Mesodermal cell (in vitro differentiated cells): ENCODE measurements around the gene FRMD4A.
"Not testable (repeated sequence)": the region's sequence is repeated elsewhere in the genome, so short reads cannot be mapped to it uniquely, and the experiment has no call there.

ENCODE experiments used
- H3K27ac ChIP-seq: 2 replicates; pipeline ENCODE4 v1.7.0; 2013; ENCODE audit warnings: mild to moderate bottlenecking, low read depth, low read length, moderate library complexity; ENCODE audit not compliant: severe bottlenecking
- H3K36me3 ChIP-seq: 2 replicates; pipeline ENCODE4 v1.7.1; 2013; ENCODE audit warnings: mild to moderate bottlenecking, low read length, moderate library complexity; ENCODE audit not compliant: control insufficient read depth, insufficient read depth
- H3K4me1 ChIP-seq: one replicate; pipeline ENCODE4 v1.7.1; 2013; ENCODE audit warnings: mild to moderate bottlenecking, low read length; ENCODE audit not compliant: insufficient read depth, control insufficient read depth, poor library complexity, severe bottlenecking
- H3K4me3 ChIP-seq: 2 replicates; pipeline ENCODE4 v1.7.0; 2013; ENCODE audit warnings: low read length, control low read depth, mild to moderate bottlenecking; ENCODE audit not compliant: insufficient read depth, poor library complexity, severe bottlenecking; ENCODE audit errors: extremely low read depth
- H3K9me3 ChIP-seq: 2 replicates; pipeline ENCODE4 v1.7.1; 2013; ENCODE audit warnings: mild to moderate bottlenecking, low read length, moderate library complexity; ENCODE audit not compliant: control insufficient read depth
- WGBS, 2 experiments: methylation state at CpG; one replicate each; pipeline ENCODE4 v1.1.5; 2013; ENCODE audit warnings: missing lambda C conversion rate in 2 of 2; ENCODE audit not compliant: insufficient coverage in 2 of 2; 5-methylcytosine and 5-hydroxymethylcytosine counted together

Gene FRMD4A

DNA sequence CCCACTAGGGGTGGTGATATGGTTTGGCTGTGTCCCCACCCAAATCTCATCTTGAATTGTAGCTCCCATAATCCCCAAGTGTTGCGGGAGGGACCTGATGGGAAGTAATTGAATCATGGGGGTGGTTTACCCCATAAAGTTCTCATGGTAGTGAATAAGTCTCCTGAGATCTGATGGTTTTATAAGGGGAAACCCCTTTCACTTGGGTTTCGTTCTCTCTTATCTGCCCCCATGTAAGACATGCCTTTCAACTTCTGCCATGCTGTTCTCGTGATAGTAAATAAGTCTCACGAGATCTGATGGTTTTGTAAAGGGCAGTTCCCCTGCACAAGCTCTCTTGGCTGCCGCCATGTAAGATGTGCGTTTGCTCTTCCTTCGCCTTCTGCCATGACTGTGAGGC lies 117.0 kb downstream of the FRMD4A start:
- H3K9me3 ChIP-seq, H3K4me1 ChIP-seq, H3K4me3 ChIP-seq, H3K27ac ChIP-seq, H3K36me3 ChIP-seq: not testable (repeated sequence)
- 69 to 80% methylated on average over 6 of the region's 7 CpGs for WGBS, 2 experiments

DNA sequence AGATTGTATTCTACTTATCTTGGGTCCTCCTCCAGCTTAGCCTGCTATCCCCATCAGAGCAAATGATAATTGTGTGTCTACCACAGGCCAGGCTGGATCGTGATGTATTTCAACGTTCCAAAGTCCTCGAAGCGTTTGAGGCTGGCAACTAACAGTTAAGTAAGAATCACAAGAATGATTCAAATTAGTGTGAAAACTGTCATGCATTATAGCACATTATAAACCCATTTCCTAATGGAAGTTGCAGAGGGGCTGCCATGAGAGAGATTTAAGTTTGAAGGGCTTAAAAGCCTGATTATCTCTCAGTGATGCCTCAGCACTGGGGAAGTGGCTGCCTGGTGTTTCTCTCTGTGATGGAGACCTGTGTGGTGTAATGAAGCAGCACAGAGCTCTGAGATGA lies 119.1 kb downstream of the FRMD4A start:
- Histone ChIP-seq H3K4me1 (no peaks in the 10 kb centered on the region), H3K27ac (no peak overlapping the region), H3K9me3 (no peaks in the 10 kb centered on the region), H3K4me3 (no peak overlapping the region), H3K36me3 (no peaks in the 10 kb centered on the region)
- 67 to 94% methylated on average over 3 of the region's 4 CpGs for WGBS, 2 experiments

DNA sequence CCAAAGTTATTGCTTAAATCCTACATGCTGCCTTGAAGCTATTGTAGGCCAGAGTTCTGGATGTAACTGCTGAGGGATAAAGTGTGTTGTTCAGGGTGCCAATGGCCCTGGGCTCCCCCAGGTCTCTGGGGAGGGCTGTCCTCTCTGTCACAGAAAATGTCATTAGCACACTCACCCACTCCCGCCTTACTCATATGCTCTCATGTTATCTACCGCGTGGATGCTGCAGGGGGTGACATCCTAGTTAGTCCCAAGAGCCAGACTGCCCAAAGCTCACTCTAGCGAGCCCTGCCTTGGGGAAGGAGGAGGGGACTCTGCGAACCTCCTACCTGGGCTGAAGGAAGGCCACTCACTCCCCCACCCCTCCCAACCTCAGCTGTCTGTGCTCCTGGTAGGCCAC lies 122.5 kb downstream of the FRMD4A start:
- WGBS, 2 experiments, result 96% methylated on average over 4 of the region's 5 CpGs; no CpG with 5 or more reads in 1 of the 2 experiments
- Histone ChIP-seq H3K9me3 (no peaks in the 10 kb centered on the region), H3K4me1 (no peaks in the 10 kb centered on the region), H3K36me3 (no peaks in the 10 kb centered on the region), H3K4me3 (no peak overlapping the region), H3K27ac (no peak overlapping the region)

DNA sequence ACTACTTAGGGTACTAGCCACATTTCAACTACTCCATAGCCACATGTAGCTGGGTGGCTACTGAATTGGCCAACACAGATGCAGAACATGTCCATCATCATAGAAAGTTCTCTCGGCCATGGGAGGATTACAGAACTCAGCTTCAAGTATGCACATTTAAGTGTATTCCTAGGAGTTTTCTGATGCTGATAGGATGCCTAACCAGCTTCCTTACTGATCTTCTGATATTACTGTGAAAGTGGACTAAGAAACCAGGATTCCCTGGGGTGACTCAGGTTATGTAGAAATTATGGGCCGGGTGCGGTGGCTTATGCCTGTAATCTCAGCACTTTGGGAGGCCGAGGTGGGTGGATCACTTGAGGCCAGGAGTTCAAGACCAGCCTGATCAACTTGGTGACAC lies 125.5 kb downstream of the FRMD4A start:
- WGBS, 2 experiments, result 87 to 100% methylated on average over 2 to 3 of the region's 4 CpGs
- no peaks in the 10 kb centered on the region for H3K9me3 ChIP-seq
- H3K4me1 ChIP-seq, result no peaks in the 10 kb centered on the region
- no peak overlapping the region for H3K4me3 ChIP-seq
- H3K27ac ChIP-seq, result no peak overlapping the region
- no peaks in the 10 kb centered on the region for H3K36me3 ChIP-seq

DNA sequence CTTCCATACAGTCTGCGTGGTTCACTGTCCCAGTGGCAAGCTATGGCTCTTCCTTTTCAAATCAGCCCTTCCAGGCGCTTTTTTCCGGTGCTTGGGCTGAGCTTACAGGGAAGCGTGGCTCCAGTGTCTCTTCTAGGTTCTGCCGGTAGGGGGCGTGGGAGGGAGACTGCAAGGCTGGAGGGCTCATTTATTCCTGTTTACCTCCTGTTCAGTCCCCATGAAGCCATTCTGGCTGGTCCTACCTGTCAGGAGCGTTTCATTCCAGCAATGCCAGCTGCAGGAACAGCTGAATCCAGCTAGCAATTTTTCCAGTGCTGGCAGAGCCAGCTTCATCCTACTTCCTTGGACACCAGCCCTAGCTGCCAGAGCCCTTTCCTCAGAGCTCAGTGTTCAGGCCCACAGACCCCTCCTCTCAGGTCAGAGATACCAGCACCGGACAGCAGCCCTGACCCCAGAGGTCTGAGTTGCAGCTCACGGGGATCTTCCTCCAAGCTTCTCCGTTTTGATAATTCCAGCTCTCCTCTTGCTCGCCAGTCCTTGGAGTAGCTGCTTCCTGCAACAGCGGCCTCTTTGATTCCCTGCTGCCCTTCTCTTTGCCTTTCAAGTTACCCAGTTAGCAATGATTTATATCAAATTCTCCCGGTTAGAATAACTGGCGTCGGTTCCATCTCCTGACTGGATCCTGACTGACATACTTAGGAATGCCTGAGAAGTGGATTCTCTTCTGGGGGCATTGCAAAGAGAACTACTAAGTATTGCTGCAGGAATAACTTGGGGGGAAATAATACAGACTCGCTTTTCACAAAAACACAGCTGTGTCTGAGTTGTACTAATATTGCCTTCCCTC lies 129.8 kb downstream of the FRMD4A start:
- no peak overlapping the region for H3K27ac ChIP-seq
- no peaks in the 10 kb centered on the region for H3K4me1 ChIP-seq
- H3K4me3 ChIP-seq, result no peak overlapping the region
- H3K9me3 ChIP-seq, result no peaks in the 10 kb centered on the region
- H3K36me3 ChIP-seq, result no peaks in the 10 kb centered on the region
- 53 to 71% methylated on average over 8 to 15 of the region's 16 CpGs for WGBS, 2 experiments

DNA sequence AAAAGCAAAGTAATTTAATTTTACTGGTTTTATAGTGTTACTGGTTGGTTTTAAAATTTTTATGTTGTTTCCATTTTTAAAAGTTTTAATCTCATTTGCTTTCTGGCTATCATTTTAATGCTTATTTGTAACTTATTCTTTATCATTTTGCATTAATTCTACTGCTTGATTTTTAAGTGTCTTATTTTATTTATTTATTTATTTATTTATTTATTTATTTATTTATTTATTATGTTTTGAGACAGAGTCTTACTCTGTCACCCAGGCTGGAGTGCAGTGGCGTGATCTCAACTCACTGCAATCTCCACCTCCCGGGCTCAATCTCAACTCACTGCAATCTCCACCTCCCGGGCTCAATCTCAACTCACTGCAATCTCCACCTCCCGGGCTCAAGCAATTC lies 131.6 kb downstream of the FRMD4A start:
- H3K36me3 ChIP-seq, H3K27ac ChIP-seq, H3K4me3 ChIP-seq, H3K9me3 ChIP-seq, H3K4me1 ChIP-seq: not testable (repeated sequence)
- 93 to 100% methylated on average over 1 to 3 of the region's 4 CpGs for WGBS, 2 experiments

DNA sequence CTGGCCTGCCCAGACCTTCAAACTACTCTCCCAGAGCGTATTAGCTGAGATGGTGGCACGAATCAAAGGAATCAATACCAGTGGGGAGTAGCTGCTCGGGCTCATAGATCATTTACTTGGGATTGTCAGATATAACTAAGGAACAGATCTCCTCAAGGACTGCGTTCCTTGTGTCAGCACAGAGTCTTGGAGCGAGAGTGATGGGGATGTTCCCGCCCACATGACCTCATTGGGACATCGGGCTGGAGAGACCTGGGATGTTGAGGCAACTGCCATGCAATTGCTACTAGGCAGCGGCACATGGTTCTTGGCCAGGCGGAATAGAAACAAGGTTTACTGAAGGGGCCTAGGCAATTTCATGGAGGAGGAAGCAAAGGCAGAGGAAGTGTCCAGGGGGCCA lies 132.6 kb downstream of the FRMD4A start:
- 92 to 95% methylated on average over 8 to 9 of the region's 9 CpGs for WGBS, 2 experiments
- Histone ChIP-seq H3K4me1 (no peaks in the 10 kb centered on the region), H3K9me3 (no peaks in the 10 kb centered on the region), H3K4me3 (no peak overlapping the region), H3K27ac (no peak overlapping the region), H3K36me3 (no peaks in the 10 kb centered on the region)

DNA sequence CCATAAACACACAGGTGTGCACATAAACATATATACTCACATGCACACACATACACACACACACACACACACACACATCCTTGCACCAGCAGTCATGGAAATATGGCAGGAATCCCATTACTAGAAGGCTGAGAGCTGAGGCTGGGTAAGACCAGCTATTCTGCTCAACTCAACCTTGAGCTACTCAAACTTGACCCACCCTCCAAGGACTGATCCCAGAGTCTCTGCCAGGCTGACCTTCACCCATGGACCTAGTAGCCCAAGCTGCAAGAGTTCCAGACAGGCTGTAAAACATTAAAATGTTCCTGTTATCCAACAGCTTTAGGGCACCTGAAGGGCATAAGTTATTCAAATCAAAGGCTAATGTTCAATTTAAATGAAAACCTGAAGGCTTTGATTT lies 134.6 kb downstream of the FRMD4A start:
- no peak overlapping the region for H3K4me3 ChIP-seq
- no peaks in the 10 kb centered on the region for H3K36me3 ChIP-seq
- no peaks in the 10 kb centered on the region for H3K4me1 ChIP-seq
- no peak overlapping the region for H3K27ac ChIP-seq
- no peaks in the 10 kb centered on the region for H3K9me3 ChIP-seq

DNA sequence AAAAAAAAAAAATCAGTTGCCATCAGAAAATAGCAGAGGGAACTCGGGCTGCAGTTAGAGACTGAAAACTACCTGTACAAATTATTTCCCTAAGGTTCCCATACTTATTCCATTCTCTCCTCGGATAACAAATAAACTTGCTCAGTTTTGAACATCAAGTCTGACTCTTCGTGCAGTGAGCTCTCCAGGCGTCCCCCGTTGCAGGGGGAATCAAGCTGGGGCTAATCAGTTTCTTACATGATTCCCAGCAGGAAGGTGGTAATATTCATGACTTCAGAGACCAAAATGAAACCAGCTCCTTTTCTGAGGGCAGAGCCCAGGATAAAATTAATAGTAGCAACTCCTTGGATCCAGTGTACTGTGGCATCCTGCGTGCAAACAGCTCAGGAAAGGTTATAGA lies 135.3 kb downstream of the FRMD4A start:
- Histone ChIP-seq H3K9me3 (no peaks in the 10 kb centered on the region), H3K27ac (no peak overlapping the region), H3K36me3 (no peaks in the 10 kb centered on the region), H3K4me1 (no peaks in the 10 kb centered on the region), H3K4me3 (no peak overlapping the region)
- 67 to 70% methylated on average over 5 of the region's 6 CpGs for WGBS, 2 experiments

DNA sequence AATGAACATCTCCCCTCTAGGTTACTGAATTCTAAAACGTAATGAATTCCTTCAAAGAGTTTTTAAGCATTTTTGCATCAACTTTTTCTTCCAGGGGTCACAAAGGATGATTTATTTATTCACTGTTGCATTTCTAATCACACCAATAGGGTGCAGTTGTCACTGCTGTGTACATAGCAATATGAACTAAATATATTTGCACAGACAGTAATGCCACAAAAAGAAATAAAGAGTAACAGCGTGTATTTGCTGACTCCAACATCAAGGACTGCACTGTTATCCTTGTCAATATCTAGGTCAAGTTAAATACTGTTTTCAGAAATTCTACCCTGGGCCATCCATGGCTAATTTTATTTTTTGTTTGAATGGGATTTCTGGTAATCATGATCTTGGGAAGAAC lies 138.0 kb downstream of the FRMD4A start:
- WGBS, 2 experiments, result 60% methylated on average over 1 of the region's 2 CpGs; no CpG with 5 or more reads in 1 of the 2 experiments
- Histone ChIP-seq H3K36me3 (no peaks in the 10 kb centered on the region), H3K4me3 (no peak overlapping the region), H3K4me1 (no peaks in the 10 kb centered on the region), H3K27ac (no peak overlapping the region), H3K9me3 (no peaks in the 10 kb centered on the region)

DNA sequence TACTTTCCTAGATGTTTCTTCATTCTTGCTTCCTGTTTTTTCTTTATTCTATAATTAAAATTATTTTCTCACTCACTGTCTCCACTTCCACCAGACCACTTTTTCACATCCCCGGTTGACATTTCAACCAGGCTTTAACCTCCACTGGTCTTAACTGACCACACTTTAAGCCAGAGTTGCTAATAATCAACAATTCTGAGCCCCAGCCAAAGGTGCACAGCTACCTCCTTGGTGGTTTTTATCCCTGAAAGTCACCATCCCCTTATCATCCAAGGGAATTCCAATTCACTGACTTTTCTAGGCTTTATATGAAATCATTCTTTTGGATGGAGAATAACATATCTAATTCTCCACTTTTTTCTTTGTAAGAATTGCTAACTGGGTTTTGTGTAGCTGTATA lies 138.9 kb downstream of the FRMD4A start:
- Histone ChIP-seq H3K4me1 (no peaks in the 10 kb centered on the region), H3K4me3 (no peak overlapping the region), H3K36me3 (no peaks in the 10 kb centered on the region), H3K9me3 (no peaks in the 10 kb centered on the region), H3K27ac (no peak overlapping the region)
- WGBS, 2 experiments, result 100% methylated on average over 1 of the region's 1 CpG
